ENCODE measurements around the gene MYH14.
"Not testable (repeated sequence)": the region's sequence is repeated elsewhere in the genome, so short reads cannot be mapped to it uniquely, and the experiment has no call there.

The MYH14 gene

DNA sequence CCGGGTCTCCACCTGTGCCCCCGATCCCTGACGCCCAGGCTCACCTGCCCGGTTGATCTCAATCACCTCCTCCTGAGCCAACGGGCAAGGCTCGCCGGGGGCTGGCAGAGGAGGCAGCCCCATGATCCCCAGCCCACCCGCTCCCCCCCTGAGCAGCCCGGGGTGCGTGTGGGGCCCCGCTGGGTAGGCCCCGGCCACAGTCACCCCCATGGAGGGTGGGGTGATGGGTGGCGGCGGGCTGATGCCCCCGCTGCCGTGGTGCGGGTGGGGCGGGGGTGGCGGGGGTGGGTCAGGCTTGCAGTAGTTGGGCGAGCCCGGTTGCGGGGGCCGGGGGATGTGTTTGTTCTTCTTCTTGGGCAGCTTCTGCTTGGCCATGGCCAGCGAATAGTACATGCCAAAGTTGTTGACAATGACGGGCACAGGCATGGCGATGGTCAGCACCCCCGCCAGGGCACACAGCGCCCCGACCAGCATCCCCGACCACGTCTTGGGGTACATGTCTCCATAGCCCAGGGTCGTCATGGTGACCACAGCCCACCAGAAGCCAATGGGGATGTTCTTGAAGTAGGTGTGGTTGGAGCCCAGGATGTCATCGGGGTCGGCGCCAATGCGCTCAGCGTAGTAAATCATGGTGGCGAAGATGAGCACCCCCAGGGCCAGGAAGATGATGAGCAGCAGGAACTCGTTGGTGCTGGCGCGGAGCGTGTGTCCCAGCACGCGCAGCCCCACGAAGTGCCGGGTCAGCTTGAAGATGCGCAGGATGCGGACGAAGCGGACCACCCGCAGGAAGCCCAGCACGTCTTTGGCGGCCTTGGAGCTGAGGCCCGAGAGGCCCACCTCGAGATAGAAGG lies 119.7 kb downstream of the MYH14 start:
- DNase-seq = no peak

DNA sequence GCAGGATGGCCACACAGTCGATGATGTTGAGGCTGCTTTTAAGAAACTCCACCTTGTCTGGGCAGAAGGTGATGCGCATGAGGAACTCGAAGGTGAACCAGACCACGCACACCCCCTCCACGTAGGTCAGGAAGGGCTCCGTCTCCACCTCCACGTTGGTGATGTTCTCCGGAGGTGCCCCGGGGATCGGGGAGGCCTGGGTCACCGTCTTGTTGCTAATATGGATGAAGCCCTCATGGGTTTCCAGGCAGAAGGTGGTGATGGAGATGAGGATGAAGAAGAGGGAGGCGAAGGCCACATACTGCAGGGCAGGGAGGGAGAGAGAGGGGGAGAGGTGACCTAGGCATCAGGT lies 120.3 kb downstream of the MYH14 start:
- no peak for DNase-seq

DNA sequence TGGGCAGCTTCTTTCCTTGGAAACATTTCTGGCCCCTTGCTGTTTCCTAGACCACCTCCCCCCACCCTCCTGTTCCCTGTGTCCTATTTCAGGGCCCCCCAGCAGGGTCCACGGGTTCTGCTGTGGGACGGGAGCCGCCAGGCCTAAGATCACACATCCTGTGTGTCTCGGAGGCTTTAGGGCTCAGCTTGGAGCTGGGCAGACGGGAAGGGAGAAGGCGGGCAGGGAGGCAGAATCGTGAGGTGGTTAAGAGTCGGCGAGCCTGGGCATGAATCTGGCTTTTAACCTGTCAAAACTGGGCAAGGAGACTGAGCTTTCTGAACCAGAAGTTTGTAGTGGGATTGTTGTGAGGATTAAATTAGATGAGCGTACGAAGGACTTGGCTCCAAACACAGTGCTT lies 120.9 kb downstream of the MYH14 start:
- DNase-seq = no peak

- peak; percentile 46 for DNase-seq
Measured at GRCh38 chr19:50325310-50326100, 122.1 kb downstream of the MYH14 start.

GRCh38 chr19:50326101-50326664 lies 122.8 kb downstream of the MYH14 start:
- DNase-seq = no peak

- DNase-seq = no peak
Measured at GRCh38 chr19:50327013-50327412, 123.6 kb downstream of the MYH14 start.

DNA sequence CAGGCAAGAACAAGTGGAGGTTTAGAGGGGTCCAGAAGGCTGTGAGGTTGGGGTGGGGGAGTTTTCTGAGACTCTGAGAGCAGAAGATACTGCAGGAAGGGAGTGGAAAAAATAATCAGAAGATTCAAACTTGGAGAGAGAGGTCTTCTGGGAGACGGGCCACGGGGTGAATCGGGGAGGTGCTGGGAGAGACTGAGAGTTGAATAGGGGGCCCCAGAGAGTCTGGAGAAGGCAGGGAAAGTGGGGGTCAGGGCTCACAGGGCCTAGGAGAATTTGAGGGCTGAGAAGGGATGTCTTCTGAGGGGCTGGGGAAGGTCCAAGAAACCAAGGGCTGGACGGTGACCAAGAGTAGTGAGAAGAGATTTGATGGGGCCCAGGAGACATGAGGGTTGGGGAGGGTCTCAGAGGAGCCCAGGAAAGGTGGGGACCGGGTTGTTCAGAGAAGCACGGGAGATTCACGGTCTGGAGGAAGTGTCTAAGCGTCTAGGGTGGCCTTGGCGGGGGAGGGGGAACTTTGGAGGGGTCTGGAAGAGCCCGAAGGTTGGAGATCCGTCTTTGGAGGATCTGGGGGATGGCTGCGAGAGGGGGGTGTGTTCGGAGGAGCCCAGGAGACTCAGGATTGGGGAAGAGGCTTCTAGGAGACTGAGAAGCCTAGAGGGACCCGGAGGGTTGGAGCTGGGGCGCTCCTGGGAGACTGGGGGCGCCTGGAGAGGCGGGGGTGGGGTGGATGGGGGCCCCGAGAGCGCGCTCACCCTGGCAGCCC lies 124.2 kb downstream of the MYH14 start:
- DNase-seq = no peak

- no peak for DNase-seq
Measured at GRCh38 chr19:50328224-50328872, 124.9 kb downstream of the MYH14 start.

DNA sequence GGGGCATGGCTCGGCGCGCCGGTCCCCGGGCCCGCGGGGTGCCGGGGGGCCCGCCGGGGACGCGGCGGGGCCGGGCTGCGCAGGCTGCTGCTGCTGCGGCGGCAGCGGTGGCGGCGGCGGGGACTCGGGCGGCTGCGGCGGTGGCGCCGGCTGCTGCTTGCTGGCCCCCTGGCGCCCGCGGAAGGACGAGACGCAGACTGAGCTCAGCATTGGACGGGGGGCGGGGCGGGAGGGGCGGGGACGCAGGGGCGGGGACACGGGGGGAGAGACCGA lies 125.4 kb downstream of the MYH14 start:
- DNase-seq = peak; percentile 72

DNA sequence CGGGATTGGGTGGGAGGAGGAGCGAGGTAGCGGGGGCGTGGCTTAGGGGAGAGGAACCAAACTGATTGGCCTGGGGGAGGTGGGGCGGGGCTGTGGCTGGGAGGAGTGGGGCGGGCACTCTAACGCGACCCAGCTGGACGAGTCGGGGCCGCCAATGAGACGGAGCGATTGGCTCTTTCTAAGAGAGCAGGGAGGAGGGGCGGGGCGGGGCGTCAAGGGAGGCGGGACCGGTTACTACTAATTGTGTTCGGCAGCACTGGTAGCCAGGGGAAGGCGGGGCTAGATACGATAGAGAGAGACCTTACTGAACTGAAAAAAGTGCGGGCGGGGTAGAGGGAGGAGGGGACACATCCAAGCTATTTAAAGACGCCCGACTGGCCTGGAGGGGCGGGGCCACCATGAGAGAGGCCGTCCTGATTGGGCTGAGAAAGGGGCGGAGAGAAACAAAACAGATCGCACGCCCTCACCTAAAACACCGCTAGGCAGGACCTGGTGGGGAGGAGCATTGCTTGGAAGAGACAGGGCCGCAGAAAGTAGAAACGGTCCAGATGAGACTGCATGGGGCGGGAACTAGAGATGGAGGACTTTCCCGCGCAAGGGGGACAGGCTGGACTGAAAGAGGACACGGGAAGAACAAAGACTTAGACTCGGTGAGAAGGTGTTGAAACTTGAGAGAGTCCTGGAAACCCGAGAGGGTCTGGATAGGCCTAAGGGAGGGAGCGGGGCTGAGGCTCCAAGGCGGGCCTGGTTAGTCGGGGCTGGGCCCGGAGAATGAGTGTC lies 125.9 kb downstream of the MYH14 start, which contains the start of gene KCNC3:
KCNC3 (minus strand) TSS at position 232 of the 780 bp plus-strand sequence. CDS start 295 bp downstream, outside the sequence.
- peak; percentile 72 for DNase-seq

DNA sequence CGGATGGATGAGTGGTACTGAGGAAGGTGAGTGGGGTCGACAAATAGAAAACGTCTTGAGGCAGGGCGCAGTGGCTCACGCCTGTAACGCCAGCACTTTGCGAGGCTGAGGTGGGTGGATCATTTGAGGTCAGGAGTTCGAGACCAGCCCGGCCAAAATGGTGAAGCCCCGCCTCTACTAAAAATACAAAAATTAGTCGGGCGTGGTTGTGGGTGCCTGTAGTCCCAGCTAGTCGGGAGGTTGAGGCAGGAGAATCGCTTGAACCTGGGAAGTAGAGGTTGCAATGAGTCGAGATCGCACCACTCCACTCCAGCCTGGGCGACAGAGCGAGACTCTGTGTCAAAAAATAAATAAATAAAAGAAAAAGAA lies 126.5 kb downstream of the MYH14 start:
- not testable (repeated sequence) for DNase-seq

- DNase-seq = peak; percentile 67
Measured at GRCh38 chr19:50330365-50331078, 127.1 kb downstream of the MYH14 start.

GRCh38 chr19:50331221-50331993 lies 128.0 kb downstream of the MYH14 start:
- DNase-seq = no peak

- no peak for DNase-seq
Measured at GRCh38 chr19:50331994-50332243, 128.5 kb downstream of the MYH14 start.

GRCh38 chr19:50332244-50333038 lies 129.0 kb downstream of the MYH14 start:
- no peak for DNase-seq

GRCh38 chr19:50333235-50333736 lies 129.9 kb downstream of the MYH14 start:
- peak; percentile 63 for DNase-seq

DNA sequence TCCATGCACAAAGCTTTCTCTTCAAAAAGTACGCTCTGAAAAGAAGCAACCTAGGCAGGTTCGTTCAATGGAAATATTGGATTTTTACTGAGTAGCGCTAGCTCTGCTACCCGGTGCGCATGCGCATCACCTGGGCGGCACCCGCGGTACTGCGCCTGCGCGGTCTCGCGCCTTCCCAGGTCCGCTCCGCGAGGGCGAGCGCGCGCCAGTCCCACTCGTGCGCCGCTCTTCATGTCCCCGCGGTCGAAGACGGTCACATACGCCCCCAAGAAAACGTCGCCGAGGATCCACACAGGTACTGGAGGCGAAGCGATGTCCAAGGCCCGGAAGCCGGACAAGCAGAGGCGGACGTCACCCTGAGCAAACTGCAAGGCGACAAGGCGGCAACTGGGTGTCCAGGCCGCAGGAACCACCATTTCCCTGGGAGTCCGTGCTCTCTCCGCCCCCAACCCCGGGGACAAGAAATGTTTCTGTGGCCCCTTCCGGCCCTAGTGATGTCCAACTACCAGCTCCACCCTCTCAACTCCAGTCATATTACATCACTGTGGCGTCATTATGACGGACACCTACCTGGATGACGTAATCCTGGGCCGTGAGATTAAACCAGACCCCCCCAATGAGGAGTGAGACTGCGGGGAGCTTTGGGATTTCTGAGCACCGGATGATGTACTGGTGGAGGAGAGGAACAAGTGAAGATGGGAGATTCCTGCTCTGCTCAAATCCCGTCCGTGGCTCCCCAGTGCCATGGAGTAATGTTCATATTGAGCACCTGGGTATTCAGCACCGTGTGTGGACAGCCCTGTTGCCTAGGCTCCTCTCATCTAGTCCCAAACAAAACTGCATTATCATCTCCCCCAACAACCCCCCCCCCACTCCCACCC lies 130.6 kb downstream of the MYH14 start:
- DNase-seq = peak; percentile 65

GRCh38 chr19:50334741-50335421 lies 131.5 kb downstream of the MYH14 start:
- no peak for DNase-seq

Data from activated gamma-delta T cell (primary cell).